NCI-H146 treated with DMSO at 0.1 percent for 48 hours (cell line): ENCODE data around the gene IL17C.
"Not testable (repeated sequence)": the region's sequence is repeated elsewhere in the genome, so short reads cannot be mapped to it uniquely, and the experiment has no call there.

Experiments used
- DNase-seq: peaks from one replicate; lab custom pipeline; 2025; ENCODE audit not compliant: unreplicated experiment; lab: John Stamatoyannopoulos, UW

IL17C gene

DNA sequence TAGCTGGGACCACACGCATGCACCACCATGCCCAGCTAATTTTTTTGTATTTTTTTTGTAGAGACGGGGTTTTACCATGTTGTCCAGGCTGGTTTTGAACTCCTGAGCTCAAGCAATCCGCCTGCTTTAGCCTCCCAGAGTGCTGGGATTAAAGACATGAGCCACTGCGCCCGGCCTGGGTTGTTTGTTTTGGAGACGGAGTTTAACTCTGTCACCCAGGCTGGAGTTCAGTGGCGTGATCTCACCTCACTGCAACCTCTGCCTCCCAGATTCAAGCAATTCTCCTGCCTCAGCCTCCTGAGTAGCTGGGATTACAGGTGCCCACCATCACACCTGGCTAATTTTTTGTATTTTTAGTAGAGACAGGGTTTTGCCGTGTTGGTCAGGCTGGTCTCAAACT, 28.9 kb upstream of the IL17C start:
- DNase-seq = not testable (repeated sequence)

DNA sequence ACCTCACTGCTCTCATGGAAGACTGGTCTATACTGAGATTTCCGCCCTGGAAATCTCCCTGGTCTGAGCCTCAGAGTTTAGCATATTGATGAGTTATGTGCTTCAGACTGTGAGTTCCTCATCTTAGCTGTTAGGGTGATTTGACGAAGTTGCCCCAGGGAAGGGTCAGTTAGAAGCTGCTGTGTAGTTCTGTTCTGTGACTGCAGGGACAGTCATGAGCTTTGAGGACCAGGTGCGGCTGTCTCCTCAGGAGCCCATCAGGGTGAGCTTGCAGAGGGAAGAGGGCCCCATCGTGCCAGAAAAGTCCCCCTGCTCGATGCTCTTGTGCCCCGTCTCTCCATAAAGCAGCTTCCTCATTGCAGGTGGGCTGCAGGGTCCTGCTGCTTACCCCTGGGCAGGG, 28.3 kb upstream of the IL17C start:
- DNase-seq = no peak

GRCh38 chr16:88610909-88611812, 27.2 kb upstream of the IL17C start:
- DNase-seq = no peak

DNA sequence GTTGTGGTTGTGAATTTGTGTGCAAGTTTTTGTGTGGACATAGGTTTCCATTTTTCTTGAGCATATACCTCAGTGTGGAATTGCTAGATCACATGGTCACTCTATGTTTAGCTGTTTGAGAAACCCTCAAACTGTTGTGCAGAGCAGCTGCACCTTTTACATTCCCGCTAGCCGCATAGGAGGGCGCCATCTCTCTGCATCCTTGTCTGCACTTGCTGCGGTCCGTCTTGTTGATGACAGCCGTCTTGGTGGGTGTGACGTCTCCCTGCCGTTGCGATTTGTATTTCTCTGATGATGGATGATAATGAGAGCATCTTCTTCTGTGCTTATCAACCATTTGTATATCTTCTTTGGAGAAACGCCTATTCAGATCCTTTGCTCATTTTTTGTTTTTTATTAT, 25.1 kb upstream of the IL17C start:
- DNase-seq = no peak

DNA sequence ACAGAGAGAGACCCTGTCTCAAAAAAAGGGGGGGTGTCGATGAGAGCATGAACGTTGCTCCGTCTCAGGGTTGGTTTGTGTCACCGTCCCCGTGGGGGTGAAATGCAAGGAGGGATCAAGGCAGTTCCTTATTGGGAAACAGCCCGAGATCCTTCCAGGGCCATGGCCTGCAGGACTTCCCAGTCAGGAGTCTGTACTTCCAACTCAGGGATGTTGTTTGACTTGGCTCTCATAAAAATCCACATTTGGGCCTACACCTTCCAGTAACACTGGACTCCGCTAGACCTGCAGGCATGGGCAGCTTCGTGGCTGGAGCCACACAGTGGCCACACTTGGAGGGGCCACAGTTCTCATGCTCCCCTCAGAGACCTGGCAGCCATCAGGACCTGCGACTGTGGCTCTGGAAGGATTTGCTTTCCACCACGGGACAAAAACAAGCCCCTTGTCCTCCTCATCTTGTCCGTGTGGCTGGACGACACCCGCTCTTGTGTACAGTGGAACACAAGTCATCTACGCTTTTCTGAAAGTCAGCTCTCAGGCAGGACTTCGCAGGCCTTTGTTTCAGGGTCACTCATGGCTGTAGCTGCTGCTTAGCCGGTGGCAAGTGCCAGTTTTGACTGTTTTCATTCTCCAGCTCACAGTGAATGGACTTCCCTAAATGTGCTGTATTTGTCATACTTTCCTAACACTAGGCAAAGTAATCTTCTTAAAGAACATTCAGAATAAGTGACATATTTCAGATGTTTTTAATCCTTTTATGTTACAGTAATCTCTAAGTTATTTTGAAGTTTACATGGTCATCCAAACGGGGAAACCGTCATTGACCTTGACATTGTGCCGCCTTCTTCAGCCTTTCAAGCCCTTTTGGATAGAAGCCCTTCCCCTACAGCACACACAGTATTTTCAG, 24.2 kb upstream of the IL17C start:
- no peak for DNase-seq

DNA sequence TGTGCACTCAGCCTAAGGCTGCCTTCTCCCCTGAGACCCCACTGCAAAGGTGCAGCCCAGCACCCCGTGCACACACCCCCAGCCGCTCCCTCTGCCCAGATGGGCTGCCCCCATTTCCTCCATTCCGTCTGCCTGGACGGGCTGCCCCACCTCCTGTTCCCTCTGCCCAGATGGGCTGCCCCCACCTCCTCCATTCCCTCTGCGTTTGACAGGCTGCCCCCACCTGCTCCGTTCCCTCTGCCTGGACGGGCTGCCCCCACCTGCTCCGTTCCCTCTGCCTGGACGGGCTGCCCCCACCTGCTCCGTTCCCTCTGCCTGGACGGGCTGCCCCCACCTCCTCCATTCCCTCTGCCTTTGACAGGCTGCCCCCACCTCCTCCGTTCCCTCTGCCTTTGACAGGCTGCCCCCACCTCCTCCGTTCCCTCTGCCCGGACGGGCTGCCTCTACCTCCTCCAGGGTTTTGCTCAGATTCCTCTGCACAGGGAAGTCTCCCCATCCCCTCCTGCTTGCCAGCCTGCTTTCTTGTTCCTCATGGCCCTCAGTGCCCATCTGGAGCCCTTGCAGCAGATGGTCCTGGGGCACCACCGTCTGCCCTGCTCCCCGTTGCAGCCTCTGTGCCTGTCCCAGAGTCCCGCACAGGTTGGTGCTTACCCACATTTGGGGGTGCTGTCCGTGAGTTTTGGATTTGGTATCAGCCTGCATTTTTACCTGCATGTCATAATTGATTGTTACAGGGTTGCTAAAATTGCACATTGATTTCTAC, 23.4 kb upstream of the IL17C start:
- DNase-seq = no peak

GRCh38 chr16:88616320-88616719, 22.1 kb upstream of the IL17C start:
- DNase-seq = no peak

DNA sequence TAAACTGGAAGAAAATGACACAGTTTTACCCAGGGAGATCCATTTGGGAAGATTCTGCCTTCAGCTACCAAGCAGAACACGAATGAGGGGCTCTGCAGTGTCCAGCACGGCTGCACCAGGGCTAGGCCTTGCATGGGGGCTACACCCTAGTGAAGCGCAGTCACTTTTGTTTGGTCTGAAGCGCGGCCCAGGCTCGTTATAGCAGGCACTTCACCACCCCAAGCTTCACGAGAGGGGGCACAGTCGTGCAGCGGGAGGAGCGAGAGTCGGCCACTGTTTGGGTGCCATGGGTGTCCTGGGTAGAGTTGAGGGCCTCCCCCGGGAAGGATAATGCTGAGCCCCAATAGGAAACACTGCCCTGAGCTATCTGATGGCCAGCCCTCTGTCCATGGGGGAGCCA, 21.6 kb upstream of the IL17C start:
- DNase-seq = no peak

DNA sequence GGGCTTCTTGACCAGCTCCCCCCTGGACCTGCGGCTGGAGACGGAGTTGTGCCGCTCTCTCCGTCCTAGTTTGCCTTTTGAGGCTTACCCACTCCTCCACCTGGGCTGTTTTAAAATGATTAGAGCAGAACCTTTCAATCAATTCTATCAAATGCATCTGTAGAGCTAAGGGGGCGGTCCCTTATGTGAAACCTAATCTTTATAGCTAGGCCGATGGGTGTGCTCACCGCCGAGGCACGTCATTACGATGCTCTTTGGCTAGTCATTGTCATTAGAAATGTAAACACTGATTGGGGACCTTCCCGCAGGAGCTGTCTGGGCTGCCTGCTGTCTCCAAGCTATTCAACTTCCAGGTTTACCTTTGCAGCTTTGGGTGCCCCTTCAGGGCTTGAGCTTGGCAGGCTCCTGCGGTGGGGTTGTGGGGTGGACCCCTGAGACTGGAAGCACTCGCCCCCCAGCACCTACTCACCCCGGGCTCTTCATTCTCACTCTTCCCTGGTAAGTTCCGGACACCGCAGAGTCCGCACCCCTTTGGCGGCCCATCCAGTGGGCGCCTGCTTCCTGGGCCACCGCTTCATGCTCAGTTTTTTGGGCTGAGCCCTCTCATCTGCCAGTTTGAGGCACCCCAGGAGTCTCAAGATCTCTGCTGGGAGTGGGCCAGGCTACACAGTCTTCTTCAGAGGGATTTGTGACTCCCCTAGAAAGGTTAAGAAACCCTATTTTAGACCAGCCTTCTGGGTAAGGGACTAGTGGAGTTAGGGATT, 20.9 kb upstream of the IL17C start:
- DNase-seq = peak; percentile 39

DNA sequence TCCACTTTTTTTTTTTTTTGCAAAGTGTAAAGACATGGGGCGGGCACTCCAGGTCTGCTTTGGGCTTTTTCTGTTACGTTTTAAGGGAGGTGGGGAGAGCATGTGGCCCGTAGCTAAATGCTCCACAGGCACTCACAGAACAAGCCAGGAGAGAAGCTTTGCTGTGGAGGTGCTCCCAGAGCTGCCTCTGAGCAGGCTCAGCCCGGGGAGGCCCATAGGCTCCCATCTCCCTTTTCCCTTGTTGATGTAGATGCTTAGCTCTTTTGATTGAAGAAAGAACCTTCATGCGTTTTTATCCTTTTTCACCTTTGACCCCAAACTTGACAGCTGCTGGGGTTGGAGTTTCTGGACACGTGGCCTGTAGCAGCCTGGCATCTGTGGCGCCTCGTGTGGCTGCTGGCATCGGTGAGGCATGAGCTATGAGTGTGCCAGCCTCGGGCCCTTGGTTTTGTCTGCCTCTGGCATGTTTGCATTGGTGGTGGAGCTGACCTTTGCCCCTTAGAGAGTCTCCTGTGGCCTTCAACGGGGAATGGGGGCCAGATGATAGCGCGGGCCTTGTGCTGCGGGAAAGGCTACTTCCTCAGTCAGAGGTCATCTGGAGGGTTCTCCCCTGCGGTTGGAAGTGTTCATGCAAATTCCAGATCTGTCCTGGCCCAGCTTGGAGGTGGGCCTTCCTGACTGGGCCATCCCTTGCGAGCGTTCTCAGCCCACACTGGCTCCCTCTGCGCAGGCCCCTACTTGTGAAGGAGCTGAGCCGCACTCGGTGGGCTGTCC, 20.0 kb upstream of the IL17C start:
- DNase-seq = no peak

- DNase-seq = no peak
These were observed 19.3 kb upstream of the IL17C start for GRCh38 chr16:88618956-88619667.

GRCh38 chr16:88619859-88620815, 18.2 kb upstream of the IL17C start:
- no peak for DNase-seq

DNA sequence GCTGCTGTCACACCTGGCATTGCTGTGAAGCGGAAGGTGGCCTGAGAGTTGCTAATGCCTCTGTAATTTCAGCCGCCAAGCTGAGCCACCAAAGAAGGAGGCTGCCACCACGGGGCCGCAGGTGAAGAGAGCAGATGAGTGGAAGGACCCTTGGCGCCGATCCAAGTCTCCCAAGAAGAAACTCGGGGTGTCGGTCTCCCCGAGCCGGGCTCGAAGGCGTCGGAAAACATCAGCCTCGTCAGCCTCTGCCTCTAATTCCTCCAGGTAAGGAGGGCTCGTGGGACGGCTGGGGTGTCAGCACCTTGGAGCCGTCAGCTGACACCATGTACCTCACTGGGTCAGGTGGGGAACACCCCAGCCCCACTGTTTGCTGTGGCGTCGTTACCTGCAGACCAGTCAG, 16.2 kb upstream of the IL17C start:
- no peak for DNase-seq

DNA sequence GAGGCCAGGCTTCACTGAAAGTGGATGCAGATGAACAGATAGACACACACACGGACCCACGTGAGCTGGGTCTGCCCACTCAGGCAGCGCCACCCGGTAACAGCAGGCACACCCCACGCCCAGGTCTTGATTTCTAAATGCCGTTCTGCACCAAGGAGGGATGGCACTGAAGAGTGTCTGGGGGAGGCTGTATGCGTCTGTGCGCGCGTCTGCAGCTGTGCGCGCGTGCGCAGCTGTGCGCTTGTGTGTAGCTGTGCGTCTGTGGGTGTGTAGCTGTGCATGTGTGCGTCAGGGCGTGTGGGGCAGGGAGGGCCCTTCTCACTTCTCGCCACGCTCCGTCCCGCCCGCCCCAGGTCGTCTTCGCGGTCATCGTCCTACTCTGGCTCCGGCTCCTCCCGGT, 15.5 kb upstream of the IL17C start:
- DNase-seq = no peak

- DNase-seq = no peak
These were observed 14.5 kb upstream of the IL17C start for GRCh38 chr16:88623858-88624257.

- no peak for DNase-seq
These were observed 13.9 kb upstream of the IL17C start for GRCh38 chr16:88624481-88624880.

DNA sequence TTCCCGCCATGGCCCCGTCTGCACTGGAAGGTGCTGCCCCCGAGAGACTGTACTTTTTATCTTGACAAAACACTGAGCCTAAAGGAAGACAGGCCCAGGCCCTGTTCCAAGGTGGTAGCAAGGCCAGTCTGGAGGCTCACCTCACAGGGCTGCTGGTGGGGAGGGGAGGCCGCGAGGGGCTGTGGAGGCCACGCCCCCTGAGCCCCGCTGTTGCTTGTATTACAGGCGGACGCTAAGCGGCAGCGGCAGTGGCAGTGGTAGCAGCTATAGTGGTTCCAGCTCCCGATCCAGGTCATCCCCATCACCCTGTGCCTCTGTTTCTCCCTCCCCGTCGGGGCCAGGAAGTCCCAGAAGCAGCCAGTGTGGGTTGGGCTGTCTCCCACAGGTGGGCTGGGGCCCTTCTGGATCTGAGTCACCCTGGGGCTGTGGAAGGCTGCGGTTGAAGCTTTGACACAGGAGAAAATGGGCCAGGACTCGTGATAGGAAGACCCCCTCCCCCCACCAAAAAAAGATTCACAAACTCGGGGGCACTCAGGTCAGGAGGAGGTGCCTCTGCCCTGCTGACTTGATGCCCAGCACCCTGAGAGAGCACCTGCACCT, 13.3 kb upstream of the IL17C start:
- no peak for DNase-seq

DNA sequence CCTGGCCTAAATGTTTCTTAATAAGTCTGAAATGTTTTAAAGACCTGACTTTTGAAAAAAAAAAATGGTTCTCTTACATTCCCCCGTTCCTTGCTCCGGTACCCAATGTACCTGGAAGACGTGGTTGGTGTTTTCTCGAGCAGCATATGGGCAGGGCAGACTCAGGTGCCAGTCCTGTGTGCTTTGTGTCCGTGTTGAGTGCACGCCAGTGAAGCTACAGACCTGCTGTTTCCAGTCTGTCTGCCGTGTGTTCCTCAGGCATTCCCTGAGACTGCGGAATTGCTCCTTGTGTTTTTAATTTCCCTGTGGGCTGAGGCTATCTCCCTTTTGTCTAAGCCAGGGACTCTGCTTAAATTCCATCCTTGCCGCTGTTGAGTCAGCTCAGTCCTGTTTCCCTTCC, 11.7 kb upstream of the IL17C start:
- no peak for DNase-seq
